Myocyte (in vitro differentiated cells): ENCODE data around the gene SPRING1. TPM values are rescaled to one million over a fixed set of nuclear protein-coding genes. Genes with fewer than 3 reads are reported as not detected.
A peak's percentile ranks its signal among the peaks of the same experiment; 100 is the strongest.
"Not testable (repeated sequence)": the region's sequence is repeated elsewhere in the genome, so short reads cannot be mapped to it uniquely, and the experiment has no call there.

ENCODE experiments used
- DNase-seq: peaks from one replicate; pipeline ENCODE4 v3.0.0-alpha.2; 2012; ENCODE audit warnings: low read depth
- total RNA-seq: library from RNA; depleted of rRNA; stranded (reverse); fragments of >200 nt; gene quantifications from 2 replicates; pipeline ENCODE4 v1.2.3, GENCODE V29; 2014

Gene SPRING1
- total RNA-seq, 1 donor from 2014 or later: 20.2 TPM

GRCh38 chr12:116742787-116743186 lies 4.9 kb upstream of the SPRING1 start:
- not testable (repeated sequence) for DNase-seq

- DNase-seq: no peak
Observed at GRCh38 chr12:116739381-116739887, 1.6 kb upstream of the SPRING1 start.

GRCh38 chr12:116736962-116737773 lies 701 bp downstream of the SPRING1 start:
- DNase-seq: no peak

GRCh38 chr12:116735951-116736599 lies 1.8 kb downstream of the SPRING1 start:
- DNase-seq: no peak

- no peak for DNase-seq
Observed at GRCh38 chr12:116735084-116735483, 2.8 kb downstream of the SPRING1 start.

GRCh38 chr12:116734156-116734768 lies 3.6 kb downstream of the SPRING1 start:
- no peak for DNase-seq

GRCh38 chr12:116731801-116732200 lies 6.1 kb downstream of the SPRING1 start:
- DNase-seq: no peak

GRCh38 chr12:116727891-116728290 lies 10.0 kb downstream of the SPRING1 start:
- no peak for DNase-seq

GRCh38 chr12:116727261-116727660 lies 10.6 kb downstream of the SPRING1 start:
- no peak for DNase-seq

- no peak for DNase-seq
Observed at GRCh38 chr12:116726694-116727093, 11.2 kb downstream of the SPRING1 start.

- no peak for DNase-seq
Observed at GRCh38 chr12:116722245-116722644, 15.6 kb downstream of the SPRING1 start.

- no peak for DNase-seq
Observed at GRCh38 chr12:116719731-116720528, 17.9 kb downstream of the SPRING1 start.

- DNase-seq: peak; percentile 79
Observed at GRCh38 chr12:116718655-116719454, 19.0 kb downstream of the SPRING1 start.

- peak; percentile 44 for DNase-seq
Observed at GRCh38 chr12:116717466-116718437, 20.1 kb downstream of the SPRING1 start.

GRCh38 chr12:116714175-116714574 lies 23.7 kb downstream of the SPRING1 start:
- no peak for DNase-seq

- DNase-seq: no peak
Observed at GRCh38 chr12:116713527-116713926, 24.3 kb downstream of the SPRING1 start.

- DNase-seq: no peak
Observed at GRCh38 chr12:116712458-116713303, 25.2 kb downstream of the SPRING1 start.
